HG02610 (cell line): ENCODE results near the gene B4GALNT2.

Experiments used
- ATAC-seq: cut with Tn5 transposase; IDR thresholded peaks from one replicate; pipeline ENCODE4 v1.9.1; 2021; ENCODE audit warnings: mild to moderate bottlenecking, moderate library complexity; ENCODE audit not compliant: unreplicated experiment

The B4GALNT2 gene

GRCh38 chr17:49203796-49204195 is 71.2 kb downstream of the B4GALNT2 start:
- ATAC-seq, result no peak

- ATAC-seq, result no peak
These were observed 71.9 kb downstream of the B4GALNT2 start for GRCh38 chr17:49204516-49204915.

GRCh38 chr17:49209061-49209571 is 76.5 kb downstream of the B4GALNT2 start:
- no peak for ATAC-seq

GRCh38 chr17:49210158-49211029 is 77.8 kb downstream of the B4GALNT2 start, which contains the start of the genes ABI3 and GNGT2:
Gene ABI3, plus strand, starts transcription at chr17:49210707. Its CDS starts 18 bp downstream, at chr17:49210725.
Gene GNGT2, minus strand, starts transcription at chr17:49210574. Its CDS starts 3,152 bp downstream, at chr17:49207422.
- ATAC-seq, result peak; percentile 80

GRCh38 chr17:49213399-49213798 is 80.8 kb downstream of the B4GALNT2 start:
- no peak for ATAC-seq

GRCh38 chr17:49213847-49214246 is 81.3 kb downstream of the B4GALNT2 start:
- no peak for ATAC-seq

- no peak for ATAC-seq
These were observed 82.2 kb downstream of the B4GALNT2 start for GRCh38 chr17:49214676-49215360.

GRCh38 chr17:49216482-49216881 is 83.9 kb downstream of the B4GALNT2 start:
- no peak for ATAC-seq

GRCh38 chr17:49216953-49217650 is 84.5 kb downstream of the B4GALNT2 start:
- no peak for ATAC-seq

- ATAC-seq, result no peak
These were observed 85.3 kb downstream of the B4GALNT2 start for GRCh38 chr17:49217651-49218413.

GRCh38 chr17:49218941-49219913 is 86.7 kb downstream of the B4GALNT2 start:
- peak; percentile 46 for ATAC-seq

GRCh38 chr17:49219987-49220386 is 87.4 kb downstream of the B4GALNT2 start:
- no peak for ATAC-seq

GRCh38 chr17:49223168-49223516 is 90.6 kb downstream of the B4GALNT2 start:
- ATAC-seq, result no peak

GRCh38 chr17:49223517-49224197 is 91.1 kb downstream of the B4GALNT2 start:
- no peak for ATAC-seq

GRCh38 chr17:49224198-49224996 is 91.8 kb downstream of the B4GALNT2 start:
- ATAC-seq, result no peak

- ATAC-seq, result no peak
These were observed 92.4 kb downstream of the B4GALNT2 start for GRCh38 chr17:49224997-49225337.

- no peak for ATAC-seq
These were observed 93.1 kb downstream of the B4GALNT2 start for GRCh38 chr17:49225554-49226236.
